CD14-positive monocyte (primary cell): ENCODE data around the gene PGM2L1. TPM values are rescaled to one million over a fixed set of nuclear protein-coding genes. Genes with fewer than 3 reads are reported as not detected.
"Not testable (repeated sequence)": the region's sequence is repeated elsewhere in the genome, so short reads cannot be mapped to it uniquely, and the experiment has no call there.

Source experiments
- DNase-seq, 3 donors: peaks; one replicate each; pipeline ENCODE4 v3.0.0-alpha.2; 2011 to 2022
- H2AFZ ChIP-seq: 2 replicates; pipeline ENCODE4 v1.6.0; 2012; ENCODE audit warnings: mild to moderate bottlenecking, low read depth, low read length, inconsistent platforms; ENCODE audit not compliant: insufficient read depth, poor library complexity, severe bottlenecking
- H3K27ac ChIP-seq, 2 donors: 1 replicate in 1 of 2; 2 replicates in 1 of 2; pipeline ENCODE4 v1.5.1; 2012 to 2013; ENCODE audit warnings: low read length in 2 of 2, control low read depth in 1 of 2, inconsistent platforms in 1 of 2, low read depth in 1 of 2, mild to moderate bottlenecking in 1 of 2
- H3K27me3 ChIP-seq, 2 donors: one replicate each; pipeline versions ENCODE4 v1.6.0 to v1.6.1; 2011 to 2013; ENCODE audit warnings: low read length in 2 of 2; ENCODE audit not compliant: control insufficient read depth in 2 of 2, insufficient read depth in 2 of 2
- H3K36me3 ChIP-seq, 2 donors: replicated peaks in 1 of 2; 1 replicate in 1 of 2; 2 replicates in 1 of 2; pipeline versions ENCODE4 v1.5.1 to v1.6.1; 2012 to 2013; ENCODE audit warnings: low read length in 2 of 2, control low read depth in 1 of 2, inconsistent platforms in 1 of 2, mild to moderate bottlenecking in 1 of 2; ENCODE audit not compliant: insufficient read depth in 2 of 2, control insufficient read depth in 1 of 2
- H3K4me1 ChIP-seq, 2 donors: 1 replicate in 1 of 2; 2 replicates in 1 of 2; pipeline versions ENCODE4 v1.5.1 to v1.6.1; 2012 to 2013; ENCODE audit warnings: low read length in 2 of 2, control low read depth in 1 of 2, inconsistent platforms in 1 of 2, mild to moderate bottlenecking in 1 of 2, moderate library complexity in 1 of 2; ENCODE audit not compliant: insufficient read depth in 2 of 2, control insufficient read depth in 1 of 2
- H3K4me2 ChIP-seq: replicated peaks from 2 replicates; pipeline ENCODE3; 2012; ENCODE audit warnings: low read length, moderate library complexity, mild to moderate bottlenecking; ENCODE audit not compliant: poor library complexity, severe bottlenecking; ENCODE audit errors: extremely low read depth
- H3K4me3 ChIP-seq, 3 experiments: fragments of 200-600 bp in 1 of 3; sonication (generic) in 1 of 3; replicated peaks in 1 of 3; 1 replicate in 2 of 3; 2 replicates in 1 of 3; pipeline ENCODE4 v1.5.1; 2011 to 2013; ENCODE audit warnings: low read length in 3 of 3, mild to moderate bottlenecking in 3 of 3, control low read depth in 2 of 3, low read depth in 2 of 3, inconsistent platforms in 1 of 3, moderate library complexity in 1 of 3
- H3K79me2 ChIP-seq: 2 replicates; pipeline ENCODE4 v1.6.0; 2012; ENCODE audit warnings: mild to moderate bottlenecking, control low read depth, inconsistent platforms, low read length, moderate library complexity; ENCODE audit not compliant: insufficient read depth
- H3K9ac ChIP-seq: 2 replicates; pipeline ENCODE4 v1.6.0; 2017; ENCODE audit warnings: low read length, mild to moderate bottlenecking; ENCODE audit not compliant: insufficient read depth, poor library complexity, severe bottlenecking
- H3K9me3 ChIP-seq, 2 donors: replicated peaks in 1 of 2; 1 replicate in 1 of 2; 2 replicates in 1 of 2; pipeline versions ENCODE4 v1.5.1 to v1.6.1; 2012 to 2013; ENCODE audit warnings: low read length in 2 of 2, control low read depth in 1 of 2; ENCODE audit not compliant: control insufficient read depth in 1 of 2, insufficient read depth in 1 of 2
- H4K20me1 ChIP-seq: 2 replicates; pipeline ENCODE4 v1.6.0; 2012; ENCODE audit warnings: mild to moderate bottlenecking, low read length, control low read depth, moderate library complexity; ENCODE audit not compliant: insufficient read depth
- H3K27ac Mint-ChIP-seq, 7 donors: one replicate each; pipeline ENCODE4 v1.8.0; 2020; ENCODE audit warnings: mild to moderate bottlenecking in 7 of 7, mixed read lengths in 7 of 7, moderate library complexity in 6 of 7, inconsistent platforms in 2 of 7
- H3K27me3 Mint-ChIP-seq, 3 donors: one replicate each; pipeline ENCODE4 v1.8.0; 2021 to 2022; ENCODE audit warnings: low read depth in 3 of 3, mild to moderate bottlenecking in 3 of 3, mixed read lengths in 3 of 3, moderate library complexity in 3 of 3, inconsistent platforms in 1 of 3
- H3K36me3 Mint-ChIP-seq, 2 donors: one replicate each; pipeline ENCODE4 v1.8.0; 2020; ENCODE audit warnings: mixed read lengths in 2 of 2, inconsistent platforms in 1 of 2, mild to moderate bottlenecking in 1 of 2
- H3K4me1 Mint-ChIP-seq: one replicate; pipeline ENCODE4 v1.8.0; 2020; ENCODE audit warnings: mild to moderate bottlenecking, mixed read lengths
- H3K4me3 Mint-ChIP-seq, 2 donors: one replicate each; pipeline ENCODE4 v1.8.0; 2020; ENCODE audit warnings: mild to moderate bottlenecking in 2 of 2, mixed read lengths in 2 of 2, moderate library complexity in 1 of 2
- H3K9me3 Mint-ChIP-seq, 7 donors: one replicate each; pipeline ENCODE4 v1.8.0; 2020 to 2022; ENCODE audit warnings: mixed read lengths in 7 of 7, mild to moderate bottlenecking in 6 of 7, moderate library complexity in 6 of 7, inconsistent platforms in 2 of 7
- CTCF ChIP-seq: fragments of 200-600 bp; IDR thresholded peaks from one replicate; pipeline ENCODE4 v1.8.0; 2022; ENCODE audit warnings: antibody characterized with exemption, mild to moderate bottlenecking
- WGBS: methylation state at CpG from one replicate; pipeline ENCODE4 v1.1.5; 2013; ENCODE audit warnings: missing lambda C conversion rate; ENCODE audit not compliant: insufficient coverage; 5-methylcytosine and 5-hydroxymethylcytosine counted together
- intact Hi-C, 2 donors: fragments of 100-400 bp; cut with micrococcal nuclease; formaldehyde crosslinking; loops; one replicate each; pipeline versions ENCODE4 v1.15.0 to v1.15.1; 2023
- polyA plus RNA-seq, 3 donors: library from polyadenylated mRNA; depleted of rRNA in 1 of 3; unstranded in 2 of 3; stranded (reverse) in 1 of 3; fragments of 300-500 nt in 2 of 3; fragments of >200 nt in 1 of 3; fragmentation: Illumina TruSeq in 2 of 3; gene quantifications; 1 replicate in 2 of 3; 2 replicates in 1 of 3; pipeline ENCODE4 v1.2.3, GENCODE V29; 2012 to 2021

Gene PGM2L1
- polyA plus RNA-seq, 3 donors, result 0.25 to 0.81 (median 0.62) TPM

- Mint-ChIP-seq H3K36me3 (no peaks in the 10 kb centered on the region), H3K4me1 (no peaks in the 10 kb centered on the region), H3K9me3 (no peaks in the 10 kb centered on the region), H3K27ac (no peak overlapping the region), H3K27me3 (peaks cover 0 to 3% (median 0%) of the 10 kb centered on the region in 3 donors), H3K4me3 (no peak overlapping the region)
- Histone ChIP-seq H3K9me3 (no peaks in the 10 kb centered on the region), H3K4me1 (no peaks in the 10 kb centered on the region), H3K27ac (no peak overlapping the region), H3K4me3 (no peak overlapping the region), H3K27me3 (no peaks in the 10 kb centered on the region), H2AFZ (no peak overlapping the region), H3K4me2 (no peak overlapping the region), H3K79me2 (no peaks in the 10 kb centered on the region), H4K20me1 (no peaks in the 10 kb centered on the region), H3K36me3 (no peaks in the 10 kb centered on the region), H3K9ac (no peak overlapping the region)
- no peak for DNase-seq
- no peak for TF ChIP-seq CTCF
- WGBS, result no CpG with 5 or more reads among the region's 1 CpG
- intact Hi-C loops, result no loop called here
Measured at GRCh38 chr11:74417379-74417804, 19.2 kb upstream of the PGM2L1 start.

GRCh38 chr11:74416974-74417373 lies 18.7 kb upstream of the PGM2L1 start:
- not testable (repeated sequence) for H3K27ac Mint-ChIP-seq

More at GRCh38 chr11:74416974-74417373, 18.7 kb upstream of the PGM2L1 start:
- H3K27me3 Mint-ChIP-seq, H3K9ac ChIP-seq, H3K27me3 ChIP-seq, H2AFZ ChIP-seq, H3K36me3 Mint-ChIP-seq, intact Hi-C loops, H3K4me3 Mint-ChIP-seq, H3K4me3 ChIP-seq, H3K4me1 Mint-ChIP-seq, H3K4me1 ChIP-seq, H4K20me1 ChIP-seq, H3K9me3 Mint-ChIP-seq, H3K27ac ChIP-seq, H3K9me3 ChIP-seq, H3K4me2 ChIP-seq, H3K36me3 ChIP-seq, H3K79me2 ChIP-seq, DNase-seq: not testable (repeated sequence)
- 100% methylated on average over 1 of the region's 1 CpG for WGBS
